ENCODE measurements around the gene ABHD12.
A peak's percentile ranks its signal among the peaks of the same experiment; 100 is the strongest.
"Not testable (repeated sequence)": the region's sequence is repeated elsewhere in the genome, so short reads cannot be mapped to it uniquely, and the experiment has no call there.

ABHD12 gene

DNA sequence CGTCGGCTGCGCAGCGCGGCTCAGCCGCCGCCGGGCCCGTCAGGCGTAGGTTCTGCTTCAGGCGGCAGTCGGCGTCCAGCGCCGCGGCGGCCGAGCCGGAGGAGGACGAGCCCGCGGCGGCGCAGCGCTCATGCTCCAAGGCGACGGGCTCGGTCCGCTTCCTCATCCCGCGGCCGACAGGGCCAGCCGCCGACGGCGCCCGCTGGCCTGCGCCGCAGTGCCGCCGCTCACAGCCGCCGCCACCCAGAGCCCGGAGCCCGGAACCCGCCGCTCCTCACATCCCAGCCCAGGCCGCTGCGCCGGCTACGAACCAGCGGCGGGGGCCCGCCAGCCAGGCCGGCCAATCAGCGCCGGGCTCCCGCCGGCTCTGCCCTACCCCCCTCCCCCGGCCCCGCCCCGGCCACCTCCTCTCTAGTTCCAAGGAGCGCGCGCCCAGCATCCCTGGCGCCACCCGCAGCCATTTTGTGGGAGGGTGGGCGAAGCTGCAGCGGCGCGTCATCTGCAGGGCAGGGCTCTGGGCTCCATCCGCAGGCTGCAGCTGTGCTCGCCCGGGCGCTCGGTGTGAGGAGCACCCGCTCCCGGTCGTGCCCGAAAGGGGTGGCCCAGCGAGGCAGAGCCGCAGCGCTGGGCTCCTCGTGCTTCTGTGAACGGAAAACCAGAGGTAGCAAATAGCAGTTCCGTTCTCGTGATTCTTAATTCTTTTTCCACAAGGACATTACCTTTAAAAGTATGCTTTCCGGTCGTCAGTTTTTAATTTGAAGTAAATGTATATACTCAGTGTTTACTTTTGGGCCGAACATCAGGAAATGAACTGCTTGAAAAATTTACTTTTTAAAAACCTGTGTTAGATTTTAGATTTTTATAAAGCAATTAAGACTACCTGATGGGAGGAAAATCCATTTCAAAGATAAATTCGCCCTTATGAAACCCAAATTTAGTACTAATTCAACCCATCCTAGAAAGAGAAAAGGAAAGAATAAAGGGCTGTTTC is at the start of gene ABHD12:
ABHD12 (minus strand) TSS at position 298 of the 991 bp plus-strand sequence; CDS start at position 166, 132 bp downstream.
- peak; percentile 87 for DNase-seq

DNA sequence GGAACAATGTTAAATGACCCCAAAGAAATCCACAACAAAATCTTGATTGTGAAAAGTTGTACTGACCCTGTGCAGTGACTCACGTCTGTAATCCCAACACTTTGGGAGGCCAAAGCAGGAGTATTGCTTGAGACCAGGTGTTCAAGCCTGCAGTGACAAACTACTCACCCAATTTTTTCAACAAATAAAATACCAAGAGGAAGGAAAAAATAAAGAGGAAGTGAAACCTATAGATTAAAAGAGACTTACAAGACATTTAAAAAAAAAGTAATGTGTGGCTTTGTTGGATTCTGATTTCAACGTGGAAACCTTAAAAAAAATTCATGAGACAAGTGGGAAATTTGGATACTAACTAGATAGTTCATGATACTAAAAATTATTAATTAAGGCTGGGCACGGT is 48.7 kb upstream of the ABHD12 start:
- peak; percentile 78 for DNase-seq

DNA sequence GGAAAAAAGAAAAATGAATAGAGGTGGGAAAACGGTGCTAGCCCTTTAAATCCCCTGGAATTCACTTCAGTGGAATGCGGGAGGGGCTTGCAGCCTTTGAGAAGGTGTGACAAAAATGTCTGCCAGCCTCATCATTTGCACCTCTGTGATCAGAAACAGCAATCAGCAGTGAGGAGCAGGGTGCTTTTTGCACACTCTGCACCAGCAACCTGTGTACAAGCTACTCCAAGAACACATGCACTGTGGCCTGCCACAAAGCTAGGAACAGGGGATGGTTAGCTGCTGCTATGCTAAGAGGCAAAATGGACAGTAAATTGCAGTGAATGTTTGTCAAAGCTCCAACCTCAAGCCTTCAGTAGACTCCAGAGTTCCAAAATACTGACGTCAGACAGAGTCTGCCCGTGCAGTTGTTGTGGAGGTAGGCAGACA is 46.5 kb upstream of the ABHD12 start:
- DNase-seq, result no peak

DNA sequence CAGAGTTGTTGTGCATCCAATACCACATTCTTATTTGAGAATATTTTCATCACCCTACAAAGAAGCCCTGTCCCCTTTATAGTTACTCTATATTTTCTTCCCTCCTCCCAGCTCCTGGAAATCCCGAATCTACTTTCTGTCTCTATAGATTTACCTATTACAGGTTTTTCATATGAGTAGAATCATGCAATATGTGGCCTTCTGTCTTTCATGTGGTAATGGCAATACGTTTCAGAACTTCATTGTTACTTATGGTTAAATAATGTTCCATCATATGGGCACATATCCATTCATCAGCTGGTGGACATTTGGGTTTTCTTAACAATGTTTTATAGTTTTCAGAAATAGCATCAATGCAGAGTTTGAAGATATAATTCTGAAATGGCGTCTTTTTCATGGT is 33.9 kb upstream of the ABHD12 start:
- DNase-seq, result no peak

DNA sequence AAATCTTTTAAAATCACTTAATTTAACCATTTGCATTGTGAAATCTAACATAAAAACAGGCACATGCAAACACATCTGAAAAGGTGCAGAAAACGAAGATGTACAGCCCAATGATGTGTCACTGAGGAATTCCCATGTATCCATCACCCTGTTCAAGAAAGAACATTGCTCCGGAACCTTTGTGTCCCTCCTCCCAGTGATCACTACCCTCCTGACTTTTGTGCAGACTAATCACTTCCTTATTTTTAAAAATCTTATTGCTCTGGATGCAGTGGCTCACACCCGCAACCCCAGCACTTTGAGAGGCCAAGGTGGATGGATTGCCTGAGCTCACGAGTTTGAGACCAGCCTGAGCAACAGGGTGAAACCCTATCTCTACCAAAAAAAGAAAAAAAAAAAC is 31.4 kb upstream of the ABHD12 start:
- no peak for DNase-seq

DNA sequence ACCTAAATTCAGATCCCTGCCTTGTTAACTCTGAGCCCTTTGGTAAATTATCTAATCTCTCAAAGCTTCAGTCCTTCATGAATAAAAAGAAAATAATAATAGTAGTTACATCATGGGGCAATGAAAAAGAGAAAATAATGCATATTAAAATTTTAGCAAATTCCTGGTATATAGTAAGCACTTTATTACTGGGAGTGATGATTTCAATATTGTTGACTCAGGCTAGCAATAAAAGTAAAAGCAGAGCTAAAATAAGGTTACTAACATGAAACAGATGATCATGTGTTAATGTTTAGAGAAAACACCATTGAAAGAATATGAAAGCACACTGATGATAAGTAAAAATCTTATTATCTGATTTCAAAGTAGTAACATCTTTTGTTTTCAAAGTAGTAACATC is 30.5 kb upstream of the ABHD12 start:
- DNase-seq, result no peak

DNA sequence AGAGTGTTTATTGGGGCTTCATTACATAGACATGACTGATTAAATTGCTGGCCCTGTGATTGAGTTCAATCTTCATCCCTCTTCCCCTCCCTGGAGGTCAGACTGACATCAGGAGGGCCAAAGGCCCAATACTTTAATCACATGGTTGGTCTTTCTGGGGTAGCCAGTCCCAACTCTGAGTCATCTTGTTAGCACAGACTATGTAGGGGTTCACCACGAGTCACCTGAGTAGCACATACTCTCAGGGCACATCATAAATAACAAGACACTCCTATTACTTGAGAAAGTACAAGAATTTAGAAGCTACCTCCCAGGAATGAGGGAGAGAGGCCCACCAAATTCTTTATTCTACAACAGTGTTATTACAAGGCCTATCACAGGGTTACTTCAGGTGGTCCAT is 28.1 kb upstream of the ABHD12 start:
- no peak for DNase-seq

DNA sequence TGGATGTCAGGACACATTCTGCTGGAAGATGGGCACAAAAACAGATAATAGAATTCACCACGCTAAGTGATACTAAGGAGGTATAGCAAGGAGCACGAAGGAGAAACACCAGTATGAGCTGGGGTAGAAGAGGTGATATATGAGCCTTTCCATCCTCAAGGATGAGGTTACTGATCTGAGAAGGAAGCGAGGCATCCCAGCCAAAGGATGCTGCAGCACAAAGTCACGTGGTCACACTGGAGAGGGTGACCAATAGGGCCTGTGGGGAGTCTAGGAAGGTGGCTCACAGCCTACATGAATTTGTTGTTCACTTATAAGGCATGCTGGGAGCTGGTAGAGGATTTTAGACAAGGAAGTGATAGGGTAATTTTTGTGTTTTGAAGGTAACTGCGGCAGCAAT is 18.3 kb upstream of the ABHD12 start:
- DNase-seq, result no peak

DNA sequence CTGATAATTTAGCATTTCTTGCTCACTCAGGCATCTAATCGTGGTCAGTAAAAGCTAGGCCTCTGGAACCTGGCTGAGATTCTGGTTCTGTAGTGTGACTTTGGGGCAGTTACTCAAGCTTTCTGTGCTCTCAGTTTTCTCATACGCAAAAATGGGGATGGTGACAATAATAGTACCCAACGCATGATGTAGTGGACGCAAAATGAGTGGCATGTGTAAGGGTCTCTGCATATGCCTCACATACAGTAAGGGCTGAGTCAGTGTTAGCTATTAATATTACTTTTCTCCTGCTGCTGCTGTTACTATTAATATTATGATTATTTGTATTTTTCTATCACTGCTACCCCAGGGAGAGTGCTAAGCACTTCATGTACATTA is 17.5 kb upstream of the ABHD12 start:
- no peak for DNase-seq

DNA sequence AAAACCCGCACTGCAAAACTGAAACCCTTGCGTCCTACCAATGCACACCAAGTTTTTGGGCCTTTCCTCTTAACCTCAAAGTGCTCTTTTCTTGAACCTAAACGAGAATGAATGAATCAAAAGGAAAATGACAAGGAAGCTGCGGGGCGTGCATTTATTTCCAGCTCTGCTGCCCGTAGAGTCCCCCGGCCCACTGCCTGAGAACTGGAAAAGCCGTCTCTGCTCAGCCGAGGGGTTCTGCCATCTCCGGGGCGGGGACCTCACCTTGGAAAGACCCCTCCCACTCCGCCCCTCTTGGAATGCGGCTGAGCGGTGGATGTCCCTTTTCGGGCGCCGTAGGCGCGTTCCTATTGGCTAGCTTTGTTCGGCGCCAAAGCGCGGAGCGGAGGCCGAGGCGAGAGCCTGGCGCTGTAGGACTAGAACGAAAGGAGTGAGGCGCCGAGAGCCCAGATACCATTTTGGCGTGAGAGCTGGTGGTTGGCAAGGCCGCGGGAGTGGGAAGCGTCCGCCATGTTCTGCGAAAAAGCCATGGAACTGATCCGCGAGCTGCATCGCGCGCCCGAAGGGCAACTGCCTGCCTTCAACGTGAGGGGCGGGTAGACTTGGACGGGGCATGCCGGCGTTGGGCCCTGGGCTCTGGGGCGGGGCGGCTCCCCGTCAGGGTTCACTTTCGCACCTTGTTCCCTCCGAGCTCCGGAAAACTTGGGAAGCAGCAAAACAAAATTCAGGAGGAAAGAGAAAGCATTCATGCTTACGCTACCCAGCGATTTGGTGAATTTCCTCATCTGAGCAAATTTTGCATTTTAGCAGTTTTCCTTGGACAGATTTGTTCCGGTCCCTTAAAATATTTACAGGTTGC is 16.9 kb upstream of the ABHD12 start, which contains the start of gene GINS1:
GINS1 (plus strand) TSS at position 363 of the 859 bp plus-strand sequence; CDS start at position 511, 148 bp downstream.
- DNase-seq, result peak; percentile 77

DNA sequence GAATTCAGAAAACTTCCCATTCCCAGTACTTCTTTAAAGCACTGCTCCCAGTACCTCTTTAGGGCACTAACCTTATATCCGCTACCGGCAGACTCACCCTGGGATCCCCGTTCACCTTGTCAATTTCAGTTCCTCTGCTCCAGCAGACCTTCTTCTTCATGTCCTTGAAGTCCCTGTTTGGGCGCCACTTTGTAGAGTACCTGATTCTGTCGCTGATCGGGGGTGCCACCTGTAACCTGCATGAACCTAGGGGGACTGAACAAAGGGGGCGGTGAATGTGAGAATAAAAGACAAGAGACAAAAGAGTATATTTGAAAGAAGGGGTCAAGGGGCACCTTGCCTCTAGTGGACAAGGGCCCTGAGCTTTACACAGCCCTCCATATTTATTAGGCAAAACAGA is 11.9 kb upstream of the ABHD12 start:
- DNase-seq, result no peak

DNA sequence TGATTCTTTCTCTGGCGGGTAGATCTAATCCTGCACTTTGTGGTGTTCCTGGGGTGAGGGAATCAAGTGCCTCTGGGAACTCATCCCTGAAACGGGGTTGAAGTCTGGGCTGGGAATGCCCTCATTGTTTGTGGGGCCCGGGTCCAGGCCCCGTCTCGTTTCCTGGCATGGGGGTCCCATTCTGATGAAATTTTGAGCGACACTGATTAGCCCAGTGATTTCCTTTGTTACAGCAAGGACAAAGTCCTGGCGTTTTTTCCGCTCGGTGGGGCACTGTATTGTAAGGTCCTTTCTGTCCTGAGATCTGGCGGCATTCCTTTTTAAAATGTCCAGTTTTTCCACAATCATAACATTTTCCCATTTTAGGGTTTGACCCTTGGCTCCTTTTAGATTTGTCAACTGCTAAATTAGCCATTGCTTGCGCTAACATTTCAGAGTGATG is 9.7 kb upstream of the ABHD12 start:
- DNase-seq, result not testable (repeated sequence)

DNA sequence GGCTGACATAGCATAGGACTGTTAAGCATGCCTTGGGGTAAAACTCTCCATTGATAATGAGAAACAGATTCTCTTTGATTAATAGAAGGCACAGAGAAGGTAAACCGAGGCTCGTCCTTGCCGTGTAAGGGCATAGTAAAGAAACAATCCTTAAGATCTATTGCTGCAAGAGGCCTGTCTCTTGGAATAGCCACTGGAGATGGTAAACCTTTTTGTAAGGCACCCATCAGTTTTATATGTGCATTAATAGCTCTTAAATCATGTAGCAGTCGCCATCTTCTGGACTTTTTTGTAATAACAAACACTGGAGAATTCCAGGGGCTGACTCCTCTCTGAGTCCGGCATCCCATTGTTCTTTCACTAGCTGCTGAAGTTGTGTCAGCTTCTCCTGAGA is 8.4 kb upstream of the ABHD12 start:
- peak; percentile 62 for DNase-seq

DNA sequence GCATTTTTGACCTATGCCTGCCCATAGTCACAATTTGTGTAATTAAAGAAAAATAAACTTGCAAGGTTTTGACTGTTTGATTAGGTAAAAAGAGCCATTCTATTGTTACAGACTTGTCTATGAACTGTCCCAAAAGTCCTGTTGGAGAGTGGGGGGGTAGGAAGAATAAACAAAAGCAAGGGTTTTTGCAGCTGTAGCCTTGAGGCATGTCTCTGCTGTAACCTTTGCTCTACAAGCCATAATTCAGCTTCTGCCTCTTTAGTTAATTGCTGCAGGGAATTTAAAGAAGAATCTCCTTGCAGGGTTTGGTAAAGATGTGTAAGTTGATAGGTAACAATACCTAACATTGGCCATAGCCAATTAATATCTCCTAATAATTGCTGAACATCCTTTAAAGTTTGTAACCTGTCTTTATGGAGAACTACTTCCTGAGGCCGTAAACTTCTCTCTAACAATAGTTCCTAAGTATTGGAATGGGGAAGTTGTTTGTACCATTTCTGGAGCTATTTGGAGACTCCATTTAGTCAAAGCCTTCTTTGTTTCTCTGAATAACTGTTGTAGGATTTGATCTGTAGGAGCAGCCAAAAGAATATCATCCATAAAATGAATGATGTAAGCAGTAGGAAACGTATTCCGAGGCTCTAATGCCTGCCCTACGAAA is 7.9 kb upstream of the ABHD12 start:
- DNase-seq, result no peak

DNA sequence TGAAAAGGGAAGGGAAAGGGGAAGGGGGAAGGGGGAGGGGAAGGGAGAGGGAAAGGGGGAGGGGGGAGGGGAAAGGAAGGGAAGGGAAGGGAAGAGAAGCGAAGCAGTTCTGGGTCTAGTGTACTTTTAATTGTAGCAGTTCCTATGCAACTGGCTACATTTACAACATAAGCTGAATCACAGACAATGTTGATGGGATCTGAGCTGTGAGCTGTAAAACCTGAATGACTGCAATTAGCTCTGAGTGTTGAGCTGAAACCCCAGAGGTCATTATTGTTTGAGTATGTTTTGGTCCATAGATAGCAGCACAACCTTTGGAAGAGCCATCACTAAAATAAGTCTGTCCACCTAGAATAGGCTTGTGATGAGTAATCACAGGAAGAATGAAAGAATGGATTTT is 7.2 kb upstream of the ABHD12 start:
- DNase-seq, result no peak

DNA sequence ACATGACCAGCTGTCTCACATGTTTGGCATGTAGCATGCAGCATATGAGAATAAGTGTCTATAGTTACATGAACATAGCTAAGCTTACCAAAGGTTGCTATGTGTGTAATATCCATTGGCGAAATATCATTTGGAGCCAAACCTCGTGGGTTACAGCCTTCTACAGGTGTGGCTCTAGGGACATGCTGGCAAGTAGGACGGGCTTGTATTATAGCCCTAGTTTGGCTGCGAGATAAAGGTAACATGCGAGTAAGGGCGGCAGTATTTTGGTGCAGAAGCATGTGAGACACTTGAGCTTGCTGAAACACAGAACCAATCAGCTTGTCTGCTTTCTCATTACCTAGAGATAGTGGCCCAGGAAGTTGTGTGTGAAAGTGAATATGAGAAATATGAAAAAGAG is 6.5 kb upstream of the ABHD12 start:
- DNase-seq, result no peak

DNA sequence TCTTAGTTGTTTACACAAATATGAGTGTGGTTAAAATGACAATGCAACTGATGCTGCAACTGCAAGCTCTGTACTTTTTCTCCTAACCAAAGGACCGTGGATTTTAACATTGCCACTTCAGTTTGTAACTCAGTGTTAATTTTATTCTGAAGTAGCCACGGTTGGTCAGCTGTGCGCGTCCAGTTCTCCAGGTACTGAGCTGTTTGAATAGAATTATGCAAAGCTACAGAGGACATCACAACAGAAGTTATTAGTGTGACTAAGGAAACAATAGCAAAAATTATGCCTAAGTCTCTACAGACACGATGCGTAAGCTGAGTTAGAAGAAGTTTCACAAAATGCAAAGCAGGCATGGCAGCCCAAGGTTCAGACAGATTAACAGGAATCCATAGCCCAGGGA is 4.4 kb upstream of the ABHD12 start:
- no peak for DNase-seq

DNA sequence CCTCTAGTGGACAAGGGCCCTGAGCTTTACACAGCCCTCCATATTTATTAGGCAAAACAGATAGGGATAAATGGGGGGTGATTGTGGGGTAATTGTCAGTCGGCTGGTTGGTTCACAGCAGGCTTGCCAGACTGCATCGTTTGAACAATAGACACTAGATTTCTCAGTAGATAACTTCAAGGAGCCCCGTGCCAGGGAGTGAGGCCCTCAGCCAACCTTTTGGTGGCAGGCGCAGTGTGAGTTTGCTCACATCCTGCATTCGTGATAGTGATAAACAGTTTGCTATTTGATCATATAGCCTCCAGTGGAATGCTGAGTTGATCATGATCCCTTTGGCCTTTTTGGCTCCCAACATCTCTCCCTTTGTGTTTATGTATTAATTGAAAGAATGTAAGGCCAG is 3.6 kb upstream of the ABHD12 start:
- DNase-seq, result no peak

DNA sequence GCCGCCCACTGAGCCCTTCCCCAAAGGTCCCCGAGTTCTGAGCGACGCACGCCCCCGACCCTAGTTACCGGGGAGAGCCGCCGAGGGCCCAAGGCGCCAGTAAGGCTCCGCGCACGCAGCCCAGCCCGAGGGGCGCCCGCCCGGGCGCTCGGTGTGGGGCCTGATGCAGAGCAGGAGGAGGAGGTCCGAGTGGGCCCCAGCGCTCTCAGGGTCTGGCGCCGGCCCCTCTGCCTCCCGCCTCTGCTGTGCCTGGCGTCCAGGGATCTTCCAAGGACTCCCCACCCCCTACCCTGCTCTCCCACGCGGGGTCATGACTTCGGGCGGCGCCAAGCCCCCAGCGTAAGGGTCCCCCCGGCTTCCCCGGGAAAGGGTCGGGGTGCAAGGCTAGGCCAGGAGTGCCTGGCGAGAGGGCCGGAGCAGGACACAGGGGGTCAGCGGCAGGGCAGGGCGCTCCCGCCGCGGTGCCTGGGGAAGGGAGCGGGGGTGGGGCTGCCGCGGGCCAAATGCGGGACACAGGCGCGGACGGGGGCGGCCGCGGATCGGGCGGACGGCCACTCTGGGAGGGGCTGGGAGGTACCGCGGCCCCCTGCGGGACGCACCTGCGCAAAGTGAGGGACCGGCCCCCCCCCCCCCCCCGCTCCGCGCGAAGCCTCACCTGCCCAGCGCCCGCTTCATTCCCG is 637 bp downstream of the ABHD12 start:
- DNase-seq, result no peak

DNA sequence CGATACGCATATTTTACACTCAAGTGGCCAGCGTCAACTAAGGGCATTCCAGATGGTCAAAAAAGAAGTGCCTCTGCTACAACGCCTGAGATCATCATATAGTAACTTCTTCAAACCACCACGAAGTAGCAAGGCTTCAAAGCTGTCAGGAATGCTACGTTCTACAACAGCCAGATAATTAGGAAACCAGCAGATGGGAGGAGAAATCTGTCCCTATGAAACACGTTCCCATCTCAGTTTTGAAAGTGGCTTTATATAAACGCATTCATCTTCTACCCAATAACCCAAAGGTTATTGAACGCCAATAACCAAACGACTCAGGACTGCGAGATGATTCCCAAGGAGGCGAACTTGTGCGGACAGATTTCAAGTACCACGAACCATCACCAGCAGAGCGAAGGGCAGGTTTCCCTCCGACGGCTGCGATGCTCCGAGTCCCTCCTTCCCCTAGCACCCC is 1.2 kb downstream of the ABHD12 start:
- no peak for DNase-seq

DNA sequence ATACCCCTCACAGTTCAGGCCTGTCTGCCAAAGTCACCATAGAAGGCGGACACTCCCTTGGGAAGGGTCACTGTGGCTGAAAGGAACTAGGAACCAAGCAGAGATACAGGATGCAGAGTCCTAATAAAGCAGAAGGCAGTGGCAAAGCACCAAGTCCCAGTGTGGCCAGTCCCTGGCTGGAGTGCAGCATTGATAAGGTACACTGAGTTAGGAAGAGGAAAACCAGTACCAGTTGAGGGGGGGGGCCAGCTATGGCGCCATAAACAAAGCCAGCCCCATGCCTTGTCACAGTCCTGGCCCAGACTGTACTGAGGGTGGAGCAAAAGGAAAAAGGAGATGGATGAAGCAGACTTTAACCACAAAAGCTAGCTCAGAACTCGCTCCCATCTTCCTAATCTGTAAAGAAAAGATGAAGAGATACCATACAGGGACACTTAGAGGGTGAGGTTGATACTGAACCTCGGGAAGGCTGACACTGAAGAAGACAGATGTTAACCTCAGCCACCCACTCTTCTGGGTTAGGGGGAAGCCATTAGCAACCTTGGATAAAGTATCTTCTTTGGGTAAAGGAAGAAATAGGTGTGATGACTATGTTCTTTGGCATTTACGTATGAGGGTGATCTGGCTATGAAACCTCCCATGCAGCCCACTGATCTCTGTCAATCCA is 7.8 kb downstream of the ABHD12 start:
- no peak for DNase-seq
